Left colon (tissue), 2 donors: ENCODE data around the gene HDAC7. TPM values are rescaled to one million over a fixed set of nuclear protein-coding genes. Genes with fewer than 3 reads are reported as not detected.
"Not testable (repeated sequence)": the region's sequence is repeated elsewhere in the genome, so short reads cannot be mapped to it uniquely, and the experiment has no call there.

Experiments used
- ATAC-seq: fragments of 200-7000 bp; cut with Tn5 transposase; one replicate; pipeline ENCODE4 v1.9.1; 2020; ENCODE audit warnings: mild to moderate bottlenecking, moderate library complexity
- DNase-seq, 2 donors: peaks; one replicate each; pipeline ENCODE4 v3.0.0-alpha.2; 2020
- intact Hi-C, 2 donors: fragments of 100-400 bp; cut with DNase I in 1 of 2; cut with micrococcal nuclease in 1 of 2; formaldehyde crosslinking; loops; one replicate each; pipeline versions ENCODE4 v1.11.2 to v1.14.0; 2022; cut with DNase I, micrococcal nuclease
- total RNA-seq, 2 donors: library from RNA; stranded (reverse); fragmentation: NEBNext Ultra II Directional; extraction: Animal tissue kit (Norgen Biotek cat#: 25700); gene quantifications; one replicate each; pipeline ENCODE4 v1.2.1, GENCODE V29; 2021
- donor health status: DM: no; HTN: no; CAD: no.
- donor health status: DM: yes; HTN: yes; CAD: no.

Gene HDAC7
- total RNA-seq, 2 donors from 2014 or later = 21.6 to 25.6 TPM

DNA sequence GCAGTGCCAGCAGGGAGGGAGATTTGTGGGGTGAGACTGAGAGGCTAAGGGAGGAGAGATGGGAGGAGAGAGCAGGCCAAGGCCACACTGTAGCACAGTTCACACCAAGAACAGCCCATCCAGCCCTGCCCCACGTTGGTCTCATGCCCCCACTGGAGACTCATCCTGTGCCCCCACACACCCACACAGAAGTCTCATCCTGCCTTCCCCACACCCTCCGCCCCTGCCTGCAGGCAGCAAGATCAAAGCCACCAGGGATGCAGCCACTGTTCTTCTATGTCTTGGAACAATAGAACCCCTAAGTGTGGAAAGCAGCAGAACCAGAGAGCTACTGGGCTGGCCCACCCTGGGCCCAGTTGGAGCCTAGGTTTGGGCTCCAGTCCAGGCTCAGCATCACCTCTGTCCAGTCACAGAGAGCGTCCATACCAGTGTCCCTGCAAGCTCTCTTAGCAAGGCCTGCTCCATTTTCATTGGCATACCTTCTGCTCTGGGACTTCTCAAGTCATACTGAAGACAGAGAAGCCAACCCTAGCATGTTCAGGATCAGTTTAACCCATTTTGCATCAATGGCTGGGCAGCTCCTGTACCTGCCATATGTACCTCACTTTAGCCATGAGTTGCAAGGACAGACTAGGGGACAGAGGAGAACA lies 31.7 kb upstream of the HDAC7 start:
- ATAC-seq = no peak
- intact Hi-C loops = no loop called here
- no peak for DNase-seq

GRCh38 chr12:47850153-47851084 lies 30.7 kb upstream of the HDAC7 start:
- intact Hi-C loops = no loop called here
- ATAC-seq (no peak), DNase-seq (no peak)

- intact Hi-C loops = loop anchor here in 1 of 2 donors (10.0 kb wide), 1 partner anchor 106 kb away; no protein-coding TSS in a partner anchor
- DNase-seq (no peak), ATAC-seq (no peak)
These were observed 29.6 kb upstream of the HDAC7 start for GRCh38 chr12:47849261-47849660.

DNA sequence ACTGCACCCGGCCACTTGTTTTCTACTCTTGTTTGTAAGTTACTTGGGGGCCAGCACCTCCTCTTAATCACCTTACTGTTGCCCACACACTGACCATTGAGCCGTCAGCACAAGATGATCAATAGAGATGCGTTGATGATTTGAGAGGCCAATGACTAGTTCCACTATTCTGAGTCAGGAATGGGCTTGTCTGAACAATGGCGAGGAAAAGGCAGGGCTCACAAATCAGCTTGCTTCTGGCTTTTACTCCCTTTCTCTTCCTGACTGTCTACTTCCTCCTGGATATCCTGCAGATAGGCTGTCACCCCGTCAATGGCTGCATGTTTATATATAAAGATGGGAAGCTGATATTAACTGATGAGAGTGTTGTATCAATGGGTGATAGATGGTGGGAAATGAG lies 29.1 kb upstream of the HDAC7 start:
- ATAC-seq (no peak), DNase-seq (no peak)
- intact Hi-C loops = loop anchor here in 1 of 2 donors (10.0 kb wide), 1 partner anchor 106 kb away; no protein-coding TSS in a partner anchor

DNA sequence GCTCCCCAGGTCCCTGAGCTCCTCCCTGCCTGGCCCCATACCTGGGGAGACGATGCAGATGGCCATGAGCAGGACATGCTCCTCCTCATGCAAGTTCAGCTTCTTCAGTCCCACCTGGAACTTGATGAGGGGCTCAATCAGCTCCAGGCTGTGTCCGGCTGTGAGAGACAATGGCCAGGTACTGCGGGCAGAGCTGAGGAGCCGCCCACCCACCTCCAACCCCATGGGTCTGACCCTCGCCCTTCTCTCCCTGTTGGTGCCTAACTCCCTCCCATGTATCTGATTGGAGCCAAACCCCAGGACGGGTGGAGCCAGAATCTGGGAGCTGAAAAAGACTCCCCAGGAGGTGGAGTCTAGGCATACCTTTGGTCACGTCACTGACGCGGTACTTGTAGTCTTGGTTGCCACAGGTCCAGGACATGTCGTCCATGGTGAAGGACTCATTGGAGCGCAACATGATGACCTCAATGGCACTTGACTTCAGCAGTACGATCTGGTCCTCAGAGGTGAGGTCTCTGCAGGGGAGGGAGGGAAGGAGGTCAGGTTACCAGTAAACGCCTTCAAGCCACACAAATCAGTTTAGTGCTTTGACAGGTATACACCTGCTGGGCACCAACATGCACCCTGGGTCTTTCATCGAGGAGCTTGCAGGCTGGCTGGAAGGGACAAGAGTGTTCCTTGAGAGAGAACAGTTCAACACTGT lies 26.7 kb upstream of the HDAC7 start:
- intact Hi-C loops = loop anchor here in 1 of 2 donors (10.0 kb wide), 1 partner anchor 108 kb away; no protein-coding TSS in a partner anchor
- DNase-seq = no peak

GRCh38 chr12:47845081-47845480 lies 25.4 kb upstream of the HDAC7 start:
- DNase-seq = no peak
- intact Hi-C loops = loop anchor here in 1 of 2 donors (10.0 kb wide), 1 partner anchor 110 kb away; no protein-coding TSS in a partner anchor
- ATAC-seq = no peak

More for the DNA sequence above, 26.7 kb upstream of the HDAC7 start:
- ATAC-seq = no peak

DNA sequence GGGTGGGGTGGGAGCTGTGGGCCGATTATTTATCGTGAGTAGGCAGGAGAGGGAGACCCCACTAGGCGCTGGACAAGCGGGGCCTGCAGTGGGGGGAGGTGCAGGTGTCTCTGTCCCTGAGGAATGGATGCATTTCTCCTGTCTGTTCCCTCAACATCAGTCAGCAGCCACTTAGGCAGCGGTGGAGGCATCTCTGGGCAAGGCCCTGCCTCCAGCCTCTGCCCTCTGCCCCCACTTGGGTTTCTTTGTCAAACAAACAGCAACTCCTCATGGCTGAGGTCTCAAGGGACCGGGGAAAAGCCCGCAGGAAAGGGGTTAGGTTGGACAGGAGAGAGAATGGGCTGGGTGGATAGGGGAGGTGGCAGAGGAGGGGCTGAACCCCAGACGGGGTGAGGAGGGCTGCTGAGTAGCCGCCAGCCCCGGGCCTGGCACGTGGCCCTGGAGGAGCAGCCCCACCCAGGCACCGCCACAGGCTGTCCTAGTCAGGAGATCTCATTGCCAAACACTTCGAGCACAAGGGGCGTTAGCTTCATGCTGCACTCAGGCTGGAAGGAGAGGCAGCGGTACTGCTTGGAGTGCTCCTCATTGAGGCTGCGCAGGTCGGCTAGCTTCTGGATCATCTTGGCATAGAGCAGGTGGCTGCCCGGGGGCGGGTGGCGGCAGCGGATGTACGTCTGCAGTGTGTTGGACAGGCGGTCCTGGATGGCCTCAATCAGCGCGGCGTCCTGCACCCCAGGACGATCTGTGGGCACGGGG lies 24.7 kb upstream of the HDAC7 start:
- peak; percentile 18 for ATAC-seq
- no peak for DNase-seq
- intact Hi-C loops = loop anchor here in 1 of 2 donors (10.0 kb wide), 1 partner anchor 110 kb away; no protein-coding TSS in a partner anchor

- intact Hi-C loops = loop anchor here in 1 of 2 donors (10.0 kb wide), 1 partner anchor 111 kb away; no protein-coding TSS in a partner anchor
- DNase-seq = no peak
These were observed 23.7 kb upstream of the HDAC7 start for GRCh38 chr12:47843226-47843980.

GRCh38 chr12:47842543-47842942 lies 22.8 kb upstream of the HDAC7 start:
- ATAC-seq = not testable (repeated sequence)
- intact Hi-C loops = loop anchor here in 1 of 2 donors (10.0 kb wide), 1 partner anchor 112 kb away; no protein-coding TSS in a partner anchor

More at GRCh38 chr12:47843226-47843980, 23.7 kb upstream of the HDAC7 start:
- no peak for ATAC-seq

DNA sequence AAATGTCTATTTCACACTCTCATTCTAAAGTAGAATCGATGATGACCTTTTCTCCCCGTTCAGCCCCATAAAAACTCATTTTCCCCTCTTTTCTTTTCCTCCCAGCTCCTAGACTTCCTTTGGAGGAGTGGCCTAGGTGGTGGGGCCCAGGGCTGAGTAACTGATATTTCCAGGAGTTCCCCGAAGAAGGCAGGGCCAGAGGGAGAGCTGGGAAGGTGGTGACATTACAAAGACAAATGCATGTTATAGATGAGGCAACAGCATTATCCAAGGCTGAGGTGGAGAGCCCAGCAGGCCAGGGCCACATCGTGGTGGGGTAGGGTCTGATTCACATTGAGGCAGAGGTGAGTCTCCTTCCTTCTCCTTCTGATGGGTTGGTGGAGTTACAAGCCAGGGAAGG lies 22.2 kb upstream of the HDAC7 start:
- DNase-seq = no peak
- peak; percentile 3 for ATAC-seq
- intact Hi-C loops = loop anchor here in 1 of 2 donors (10.0 kb wide), 1 partner anchor 113 kb away; no protein-coding TSS in a partner anchor

More at GRCh38 chr12:47842543-47842942, 22.8 kb upstream of the HDAC7 start:
- not testable (repeated sequence) for DNase-seq

- intact Hi-C loops = loop anchor here in 1 of 2 donors (10.0 kb wide), 1 partner anchor 113 kb away; no protein-coding TSS in a partner anchor
- ATAC-seq (peak; percentile 3), DNase-seq (no peak)
These were observed 21.8 kb upstream of the HDAC7 start for GRCh38 chr12:47841501-47841900.

GRCh38 chr12:47840571-47840970 lies 20.9 kb upstream of the HDAC7 start:
- ATAC-seq (no peak), DNase-seq (no peak)
- intact Hi-C loops = loop anchor here in 1 of 2 donors (10.0 kb wide), 1 partner anchor 114 kb away; no protein-coding TSS in a partner anchor

DNA sequence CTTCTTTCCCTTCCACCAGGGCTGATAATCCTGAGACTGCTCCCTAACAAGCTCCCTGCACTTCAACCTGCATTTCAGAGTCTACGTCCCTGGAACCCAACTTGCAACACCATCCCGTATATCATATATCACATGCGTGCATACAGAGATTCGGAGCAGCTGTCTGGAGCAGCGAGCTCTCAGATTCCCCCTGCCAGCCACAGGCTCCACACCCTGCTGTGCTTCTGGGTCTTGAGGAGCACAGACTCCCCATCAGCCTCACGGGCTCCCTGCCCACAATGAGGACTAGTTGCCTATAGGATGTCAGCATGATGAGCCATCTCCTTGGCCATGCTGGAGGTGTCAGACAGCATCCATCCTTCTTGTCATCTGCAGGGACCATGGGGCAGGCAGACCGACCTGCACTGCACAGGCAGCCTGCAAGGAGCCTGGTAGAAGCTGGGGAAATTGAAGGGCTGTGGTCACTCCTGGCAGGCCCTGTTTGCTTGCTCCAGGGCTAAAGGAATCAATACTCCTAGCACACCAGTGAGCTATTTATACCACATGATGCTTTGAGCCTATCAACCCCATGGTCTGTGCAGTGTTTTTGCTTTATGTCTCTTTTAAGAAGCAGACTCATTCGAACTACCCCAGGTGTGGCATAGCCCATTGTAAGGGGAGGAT lies 19.6 kb upstream of the HDAC7 start:
- ATAC-seq (peak; percentile 2), DNase-seq (no peak)
- intact Hi-C loops = loop anchor here (5.0 to 10.0 kb wide), 4 partner anchors 42 to 125 kb away; no protein-coding TSS in a partner anchor

DNA sequence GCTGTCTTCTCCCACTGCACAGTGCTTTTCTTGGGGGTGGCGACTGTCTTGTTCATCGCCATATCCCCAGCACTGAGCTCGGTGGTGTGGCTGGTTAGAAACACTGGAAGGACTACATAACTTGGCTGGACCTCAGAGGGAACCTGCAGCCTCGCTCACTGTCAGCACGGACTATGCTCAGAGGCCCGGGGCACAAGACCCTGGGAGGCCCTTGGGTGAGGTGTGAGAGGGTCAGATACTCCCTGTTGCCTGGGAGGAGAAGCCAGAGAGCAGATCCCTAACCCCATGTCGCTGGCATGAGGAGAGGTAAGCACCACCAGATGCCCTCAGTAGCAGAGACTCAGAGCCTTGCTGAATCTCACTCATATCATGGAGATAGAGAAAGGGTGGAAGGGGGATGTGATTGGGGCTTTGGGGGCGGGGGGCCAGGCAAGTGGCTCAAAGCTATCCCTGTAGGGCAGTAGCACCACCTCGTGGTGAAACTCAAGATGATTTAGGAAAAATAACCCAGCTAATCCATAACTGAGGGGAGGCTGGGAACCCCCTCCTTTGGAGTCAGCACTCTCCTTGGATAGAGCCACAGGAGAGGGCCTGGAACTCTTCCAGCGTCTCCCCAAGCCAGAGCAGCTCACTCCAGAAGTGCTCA lies 18.7 kb upstream of the HDAC7 start:
- intact Hi-C loops = loop anchor here (5.0 to 10.0 kb wide), 4 partner anchors 41 to 124 kb away; no protein-coding TSS in a partner anchor
- ATAC-seq (peak; percentile 28), DNase-seq (no peak)

DNA sequence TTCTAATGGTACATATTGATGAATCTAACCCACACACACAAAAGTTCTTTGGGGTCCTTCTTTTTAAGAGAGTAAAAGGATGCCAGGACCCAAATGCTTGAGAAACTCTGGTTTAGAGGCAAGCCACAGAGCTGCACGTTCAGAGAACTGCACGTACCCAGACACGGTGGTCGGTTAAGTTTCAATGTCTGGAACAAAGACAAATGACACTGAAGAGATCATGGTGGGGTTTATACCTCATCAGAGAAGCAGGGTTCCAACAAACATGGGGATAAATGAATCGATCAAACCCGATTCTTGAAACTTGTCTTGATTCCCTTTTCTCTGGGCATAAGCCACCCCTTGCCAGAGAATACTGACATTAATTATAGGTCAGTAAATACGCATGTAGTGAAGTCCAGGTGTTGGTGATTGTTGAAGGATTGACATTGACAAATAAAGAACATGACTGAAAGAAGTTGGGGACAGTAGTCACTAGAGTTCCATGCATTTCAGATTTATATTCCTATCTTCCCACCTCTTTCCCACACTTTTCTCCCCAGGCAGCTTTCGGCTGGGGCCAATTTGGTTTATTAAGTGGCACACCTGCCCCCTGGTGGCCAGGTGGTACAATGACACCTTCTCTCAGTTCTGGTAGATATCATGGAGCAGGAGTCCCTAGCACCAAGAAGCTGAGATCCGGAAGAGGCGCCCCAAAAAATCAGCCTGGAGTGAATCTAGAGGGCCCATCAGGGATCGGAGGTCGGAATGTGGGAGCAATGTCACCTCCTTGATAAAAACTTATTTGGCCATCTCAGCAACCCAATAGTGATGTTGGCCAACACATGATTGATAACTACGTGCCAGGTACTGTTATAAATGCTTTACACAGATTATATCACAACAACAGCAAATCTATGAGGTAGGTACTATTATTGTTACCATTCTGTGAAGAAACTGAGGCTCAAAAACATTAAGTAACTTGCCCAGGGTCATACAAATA lies 17.8 kb upstream of the HDAC7 start:
- DNase-seq (peak in 1 of 2 donors; percentile 68), ATAC-seq (peak; percentile 50)
- intact Hi-C loops = loop anchor here (5.0 to 10.0 kb wide), 4 partner anchors 40 to 123 kb away; no protein-coding TSS in a partner anchor
